ENCODE measurements around the gene PDZRN4.

DNA sequence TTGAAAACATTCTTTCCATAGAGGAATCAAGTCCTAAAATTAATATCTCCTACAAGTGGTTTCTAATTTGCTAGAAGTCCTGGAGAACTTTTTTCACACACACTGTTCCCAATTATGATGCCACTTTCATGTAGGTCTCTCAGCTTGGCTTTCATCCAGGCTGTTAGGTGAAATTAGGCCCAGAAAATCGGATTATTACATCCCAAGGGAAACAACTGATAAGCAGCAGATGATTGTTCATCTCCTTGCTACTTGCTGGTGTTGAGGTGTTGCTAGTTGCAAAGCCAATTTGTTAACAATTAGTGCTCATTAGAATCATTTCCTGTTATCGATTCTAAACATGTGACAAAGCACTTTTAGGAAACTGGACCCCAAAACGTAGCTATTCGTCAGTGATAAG, 248.0 kb downstream of the PDZRN4 start:
- TF ChIP-seq POLR2A (IDR thresholded peaks at IDR 0.05), result no peak
- TF ChIP-seq, protein P1, sequence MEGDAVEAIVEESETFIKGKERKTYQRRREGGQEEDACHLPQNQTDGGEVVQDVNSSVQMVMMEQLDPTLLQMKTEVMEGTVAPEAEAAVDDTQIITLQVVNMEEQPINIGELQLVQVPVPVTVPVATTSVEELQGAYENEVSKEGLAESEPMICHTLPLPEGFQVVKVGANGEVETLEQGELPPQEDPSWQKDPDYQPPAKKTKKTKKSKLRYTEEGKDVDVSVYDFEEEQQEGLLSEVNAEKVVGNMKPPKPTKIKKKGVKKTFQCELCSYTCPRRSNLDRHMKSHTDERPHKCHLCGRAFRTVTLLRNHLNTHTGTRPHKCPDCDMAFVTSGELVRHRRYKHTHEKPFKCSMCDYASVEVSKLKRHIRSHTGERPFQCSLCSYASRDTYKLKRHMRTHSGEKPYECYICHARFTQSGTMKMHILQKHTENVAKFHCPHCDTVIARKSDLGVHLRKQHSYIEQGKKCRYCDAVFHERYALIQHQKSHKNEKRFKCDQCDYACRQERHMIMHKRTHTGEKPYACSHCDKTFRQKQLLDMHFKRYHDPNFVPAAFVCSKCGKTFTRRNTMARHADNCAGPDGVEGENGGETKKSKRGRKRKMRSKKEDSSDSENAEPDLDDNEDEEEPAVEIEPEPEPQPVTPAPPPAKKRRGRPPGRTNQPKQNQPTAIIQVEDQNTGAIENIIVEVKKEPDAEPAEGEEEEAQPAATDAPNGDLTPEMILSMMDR (IDR thresholded peaks at IDR 0.05), result no peak
- TF ChIP-seq POLR2AphosphoS5 (IDR thresholded peaks at IDR 0.05), result no peak
- no peak for TF ChIP-seq EP300 (IDR thresholded peaks at IDR 0.05)

Measured in suprapubic skin (tissue), 4 donors.